Activated CD8-positive, alpha-beta memory T cell treated with anti-CD3 and anti-CD28 coated beads for 4 hours (primary cell): Measurements from ENCODE around the gene F8A2.
"Not testable (repeated sequence)": the region's sequence is repeated elsewhere in the genome, so short reads cannot be mapped to it uniquely, and the experiment has no call there.

ENCODE experiments used
- DNase-seq, 2 donors: peaks; one replicate each; pipeline ENCODE4 v3.0.0-alpha.2; 2020; ENCODE audit warnings: low read depth in 2 of 2

Gene F8A2

DNA sequence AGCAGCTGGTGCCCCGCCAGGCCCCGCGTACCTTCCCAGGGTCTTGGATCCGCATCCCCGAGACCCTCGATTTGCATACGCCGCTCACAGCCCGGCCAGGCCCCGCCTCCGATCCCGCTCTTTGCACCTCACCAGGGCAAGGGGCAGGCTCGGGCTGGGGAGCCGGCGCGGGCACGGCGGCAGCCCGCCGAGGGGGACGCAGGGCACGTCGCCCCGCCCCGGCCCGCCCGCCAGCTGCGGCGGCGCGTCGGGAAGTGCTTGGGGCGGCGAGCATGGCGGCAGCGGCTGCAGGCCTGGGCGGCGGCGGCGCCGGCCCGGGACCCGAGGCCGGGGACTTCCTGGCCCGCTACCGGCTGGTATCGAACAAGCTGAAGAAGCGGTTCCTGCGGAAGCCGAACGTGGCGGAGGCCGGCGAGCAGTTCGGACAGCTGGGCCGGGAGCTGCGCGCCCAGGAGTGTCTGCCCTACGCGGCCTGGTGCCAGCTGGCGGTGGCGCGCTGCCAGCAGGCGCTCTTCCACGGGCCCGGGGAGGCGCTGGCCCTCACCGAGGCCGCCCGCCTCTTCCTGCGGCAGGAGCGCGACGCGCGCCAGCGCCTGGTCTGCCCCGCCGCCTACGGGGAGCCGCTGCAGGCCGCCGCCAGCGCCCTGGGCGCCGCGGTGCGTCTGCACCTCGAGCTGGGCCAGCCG, at the start of gene F8A2:
Gene F8A2 (plus strand): TSS at position 253 of the 686 bp plus-strand sequence. CDS start 20 bp downstream, at position 273.
- not testable (repeated sequence) for DNase-seq

DNA sequence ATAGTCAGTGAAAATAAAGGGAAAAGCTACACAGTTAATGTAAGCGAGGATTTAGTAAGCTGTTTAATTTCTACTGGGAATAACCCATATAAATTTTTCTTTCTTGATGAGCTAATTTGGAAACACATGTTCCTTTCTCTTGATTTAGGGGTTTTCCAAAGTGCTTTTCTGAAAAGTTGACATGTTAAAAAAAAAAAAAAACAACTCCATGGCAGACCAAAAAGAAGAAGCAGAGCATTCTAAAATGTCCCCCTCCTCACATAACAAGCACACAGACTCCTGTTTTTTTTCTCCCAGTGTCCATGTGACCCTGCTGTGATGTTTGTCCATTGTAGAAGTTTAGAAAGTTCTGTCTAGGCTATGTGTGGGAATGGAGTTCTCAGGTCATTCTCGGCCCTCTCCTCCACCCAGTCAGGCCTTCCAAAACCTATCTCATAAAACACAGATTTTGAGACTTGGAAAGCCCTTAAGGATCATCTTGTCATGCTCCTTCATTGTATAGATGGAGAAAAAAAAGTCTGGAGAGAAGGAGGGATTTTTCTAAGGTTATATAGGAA, 48.3 kb upstream of the F8A2 start:
- no peak for DNase-seq

DNA sequence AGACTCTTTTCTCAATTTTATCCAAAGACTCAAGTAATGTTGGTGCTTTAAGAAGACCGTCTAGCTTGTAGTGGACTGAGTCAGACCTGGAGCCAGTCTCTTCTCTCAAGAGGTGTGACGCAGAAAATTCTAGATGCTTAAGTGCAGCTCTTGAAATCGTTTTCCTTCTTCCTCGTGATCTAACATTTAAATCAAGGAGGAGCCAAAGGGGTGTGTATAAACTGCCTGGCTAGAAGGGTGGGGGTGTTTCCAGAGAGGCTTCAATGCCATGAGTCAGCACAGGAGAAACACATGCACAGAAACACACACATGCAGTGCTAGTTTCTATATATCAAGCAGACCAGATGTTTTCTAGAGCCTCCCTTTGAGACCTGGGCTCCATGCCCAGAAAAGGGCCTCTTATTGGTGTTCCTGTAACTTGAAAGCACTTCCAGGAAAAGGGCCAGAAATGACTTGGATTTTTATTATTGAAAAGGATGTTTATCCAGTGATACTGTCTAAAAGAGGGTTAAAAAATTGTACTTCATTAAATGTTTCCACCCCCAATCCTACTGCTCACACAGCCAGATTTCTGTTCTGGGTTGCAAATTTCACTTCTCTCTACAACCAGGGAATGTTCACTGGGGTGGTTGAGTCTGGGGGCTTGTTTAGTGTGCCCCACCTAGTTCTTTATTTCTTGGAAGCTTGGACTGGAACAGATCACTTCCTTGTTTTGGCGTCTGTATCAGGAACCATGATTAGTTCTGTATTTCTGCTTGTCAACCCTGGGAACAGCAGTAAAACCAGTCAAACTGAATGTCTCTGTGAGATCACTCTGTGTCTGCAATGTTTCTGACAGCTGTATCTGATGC, 47.2 kb upstream of the F8A2 start, which contains the start of gene CLIC2:
Gene CLIC2 (minus strand): TSS at position 129 of the 851 bp plus-strand sequence. CDS start 187 bp downstream, outside the sequence.
- DNase-seq: no peak

DNA sequence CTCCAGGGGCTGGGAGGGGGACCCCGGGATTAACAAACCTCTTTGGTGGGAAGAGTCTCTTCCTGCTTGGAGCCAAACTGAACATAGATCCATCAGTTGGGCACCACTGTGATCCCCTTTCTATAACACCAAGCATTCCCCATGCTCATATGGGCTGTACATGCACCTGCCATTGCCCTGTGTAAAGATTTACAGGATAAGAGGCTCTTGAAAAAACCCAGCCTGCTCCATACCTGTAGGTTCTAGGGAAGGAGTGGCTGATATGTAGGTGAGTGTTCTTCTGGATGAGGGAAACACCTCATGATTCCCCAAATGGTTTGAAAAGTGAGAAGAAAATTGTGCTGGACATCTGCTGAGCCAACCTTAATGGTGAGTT, 46.6 kb upstream of the F8A2 start:
- not testable (repeated sequence) for DNase-seq

DNA sequence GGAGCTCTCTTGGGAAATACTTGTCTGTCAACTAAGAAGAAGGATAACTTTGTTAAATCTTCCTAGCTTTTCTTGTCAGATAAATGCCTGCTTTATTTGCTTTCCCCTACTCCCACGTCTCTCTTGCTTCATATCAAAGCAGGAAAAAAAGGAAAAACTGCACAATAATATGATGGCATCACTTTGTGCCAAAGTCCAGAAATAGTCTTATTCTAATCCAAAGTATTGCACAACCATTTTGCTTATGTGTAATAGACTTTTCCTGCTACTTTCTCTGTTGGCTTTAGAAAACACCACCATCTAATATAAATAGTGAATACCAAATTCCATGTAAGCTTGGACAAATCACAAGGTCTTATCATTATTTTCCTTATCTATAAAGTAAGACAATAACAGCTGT, 36.2 kb upstream of the F8A2 start:
- not testable (repeated sequence) for DNase-seq

DNA sequence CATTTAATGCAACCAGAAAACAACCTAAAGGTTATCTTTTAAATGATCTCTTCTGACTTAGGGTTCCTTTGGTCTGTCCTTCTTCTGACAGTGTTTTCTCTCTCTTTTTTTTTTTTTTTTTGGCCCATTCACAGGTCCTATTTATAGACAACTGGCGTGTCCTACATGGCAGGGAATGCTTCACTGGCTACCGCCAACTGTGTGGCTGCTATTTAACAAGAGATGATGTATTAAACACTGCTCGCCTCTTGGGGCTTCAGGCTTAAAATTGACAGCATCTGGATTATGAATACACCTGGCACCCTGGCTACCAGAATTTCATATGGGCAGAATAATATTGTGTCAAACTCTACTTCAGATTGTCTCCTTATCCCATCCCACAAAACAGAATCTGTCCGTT, 32.4 kb upstream of the F8A2 start:
- DNase-seq: not testable (repeated sequence)

DNA sequence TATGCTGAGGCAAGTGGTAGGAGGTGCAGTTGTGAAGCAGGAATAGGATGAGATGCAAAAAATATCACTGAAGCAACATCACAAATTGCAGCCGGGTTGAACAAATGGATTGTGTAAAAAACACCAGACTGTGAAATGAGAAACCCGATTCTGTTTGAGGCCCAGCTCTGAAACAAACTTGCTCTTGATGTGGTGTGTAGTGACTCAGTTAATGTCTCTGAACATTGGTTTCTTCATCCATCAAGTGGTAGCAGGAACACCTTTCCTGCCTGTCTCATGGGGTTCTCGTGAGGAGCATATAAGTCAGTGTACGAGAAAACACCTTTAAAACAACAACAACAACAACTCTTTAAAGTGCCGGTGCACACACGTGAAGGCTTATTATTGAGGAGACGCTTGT, 18.2 kb upstream of the F8A2 start:
- not testable (repeated sequence) for DNase-seq

DNA sequence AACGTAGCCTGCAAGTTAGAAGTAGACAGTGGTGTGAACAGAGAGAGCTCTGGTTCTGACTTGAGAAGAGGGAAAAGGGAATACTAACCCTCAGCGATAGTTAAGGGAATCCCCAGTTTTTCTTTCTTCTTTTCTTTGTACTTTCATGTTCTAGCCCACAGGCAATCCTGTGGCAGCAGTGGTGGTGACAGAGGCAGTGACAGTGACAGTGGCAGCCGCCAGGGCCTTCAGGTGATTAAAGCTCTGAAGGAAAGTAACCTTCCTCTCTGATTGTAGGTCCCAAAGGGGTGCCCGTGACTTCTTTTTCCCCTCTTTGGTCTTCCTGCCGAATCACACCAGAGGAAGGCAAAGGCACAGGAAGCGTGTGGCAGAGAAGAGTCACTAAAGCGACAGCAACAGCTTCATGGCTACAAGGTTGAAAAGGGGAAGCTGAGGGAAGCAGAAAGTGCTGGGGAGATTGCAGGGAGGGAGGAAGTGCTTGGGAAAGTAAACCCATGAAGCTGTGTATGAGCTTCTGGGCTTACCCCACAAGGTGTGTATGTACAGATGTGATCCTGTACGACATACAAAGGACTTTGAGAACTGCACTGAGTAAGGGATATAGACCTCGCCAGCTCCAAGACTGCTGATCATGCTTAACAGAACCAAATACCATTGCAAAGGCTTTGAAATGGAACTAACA, 8.0 kb upstream of the F8A2 start:
- not testable (repeated sequence) for DNase-seq

DNA sequence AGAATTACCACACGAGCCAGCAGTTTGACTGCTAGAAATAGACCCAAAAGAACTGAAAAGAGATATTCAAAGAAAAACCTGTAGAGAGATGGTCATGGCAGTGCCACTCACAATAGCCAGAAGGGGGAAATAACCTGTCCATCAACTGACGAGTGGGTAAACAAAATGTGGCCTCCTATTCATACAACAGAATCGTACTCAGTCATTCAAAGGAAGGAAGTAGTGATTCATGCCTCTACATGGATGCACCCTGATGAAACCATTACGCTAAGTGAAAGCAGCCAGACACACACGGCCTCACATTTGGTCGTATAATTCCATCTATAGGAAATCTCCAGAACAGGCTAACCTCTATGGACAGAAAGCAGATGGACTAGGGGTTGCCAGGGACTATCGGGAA, 2.1 kb upstream of the F8A2 start:
- DNase-seq: not testable (repeated sequence)

DNA sequence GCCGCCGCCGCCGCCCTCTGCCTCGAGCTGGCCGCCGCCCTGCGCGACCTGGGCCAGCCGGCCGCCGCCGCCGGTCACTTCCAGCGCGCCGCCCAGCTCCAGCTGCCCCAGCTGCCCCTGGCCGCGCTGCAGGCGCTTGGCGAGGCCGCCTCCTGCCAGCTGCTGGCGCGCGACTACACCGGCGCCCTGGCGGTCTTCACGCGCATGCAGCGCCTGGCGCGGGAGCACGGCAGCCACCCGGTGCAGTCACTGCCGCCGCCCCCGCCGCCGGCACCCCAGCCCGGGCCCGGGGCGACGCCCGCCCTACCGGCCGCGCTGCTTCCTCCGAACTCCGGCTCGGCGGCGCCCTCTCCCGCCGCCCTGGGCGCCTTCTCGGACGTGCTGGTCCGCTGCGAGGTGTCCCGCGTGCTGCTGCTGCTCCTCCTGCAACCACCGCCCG, 653 bp downstream of the F8A2 start:
- DNase-seq: not testable (repeated sequence)

DNA sequence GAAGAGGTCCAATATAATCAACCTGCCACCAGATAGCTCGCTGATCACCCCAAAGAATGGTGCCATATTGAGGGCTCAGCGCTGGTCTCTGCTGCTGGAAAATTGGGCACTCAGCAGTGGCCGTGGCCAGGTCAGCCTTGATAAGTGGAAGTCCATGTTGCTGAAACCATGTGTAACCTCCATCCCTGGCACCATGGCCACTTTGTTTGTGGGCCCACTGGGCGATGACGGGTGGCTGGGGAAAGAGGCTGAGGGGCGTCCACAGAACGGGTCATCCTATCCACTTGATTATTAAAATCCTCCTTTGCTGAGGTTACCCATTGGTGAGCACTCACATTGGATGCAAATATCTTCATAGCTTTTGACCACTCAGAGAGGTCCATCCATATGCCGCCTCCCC, 7.7 kb downstream of the F8A2 start:
- DNase-seq: no peak

DNA sequence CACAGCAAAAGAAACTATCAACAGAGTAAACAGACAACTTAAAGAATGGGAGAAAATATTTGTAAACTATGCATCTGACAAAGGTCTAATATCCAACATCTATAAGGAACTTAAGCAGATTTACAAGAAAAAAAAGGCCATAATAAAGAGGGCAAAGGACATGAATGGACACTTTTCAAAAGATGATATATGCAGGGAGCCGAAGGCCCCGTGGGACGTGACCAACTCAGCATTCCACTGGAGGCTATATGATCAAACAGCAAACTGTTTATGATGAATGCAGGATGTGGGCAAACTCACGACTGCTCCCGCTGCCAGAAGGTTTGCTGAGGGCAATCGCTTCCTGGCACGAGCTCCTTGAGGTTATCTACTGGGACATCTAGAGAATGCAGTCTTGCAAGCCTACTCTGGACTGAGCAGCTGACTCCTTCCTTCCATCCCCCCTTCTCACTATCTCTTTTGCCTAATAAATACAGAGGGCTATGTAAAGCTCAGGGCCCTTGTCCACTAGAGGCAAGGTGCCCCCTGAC, 12.9 kb downstream of the F8A2 start:
- DNase-seq: not testable (repeated sequence)

DNA sequence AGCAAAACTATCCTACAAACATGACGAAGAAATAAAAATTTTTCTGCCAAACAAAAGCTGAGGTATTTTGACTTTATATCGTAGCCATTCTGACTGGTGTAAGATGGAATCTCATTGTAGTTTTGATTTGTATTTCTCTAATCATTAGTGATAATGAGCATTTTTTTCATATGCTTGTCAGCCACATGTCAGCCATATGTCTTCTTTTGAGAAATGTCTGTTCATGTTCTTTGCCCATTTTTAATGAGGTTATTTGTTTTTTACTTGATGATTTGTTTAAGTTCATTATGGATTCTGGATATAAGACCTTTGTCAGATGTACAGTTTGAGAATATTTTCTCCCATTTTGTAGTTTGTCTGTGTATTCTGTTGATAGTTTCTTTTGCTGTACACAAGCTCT, 24.5 kb downstream of the F8A2 start:
- no peak for DNase-seq

DNA sequence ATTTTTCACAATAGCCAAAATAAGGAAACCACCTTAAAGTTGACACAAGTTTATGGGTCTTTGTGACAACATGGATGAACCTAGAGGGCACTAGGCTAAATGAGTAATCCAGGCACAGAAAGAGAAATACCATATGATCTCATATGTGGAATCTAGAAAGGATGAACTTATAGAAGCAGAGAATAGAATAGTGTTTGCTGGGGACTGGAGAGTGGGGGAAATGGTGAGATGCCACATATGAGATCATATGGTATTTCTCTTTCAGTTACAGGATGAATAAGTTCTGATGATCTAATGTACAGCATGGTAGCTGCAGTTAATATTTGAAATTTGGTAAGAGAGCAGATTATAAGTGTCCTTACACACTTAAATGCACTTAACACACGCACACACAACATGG, 35.9 kb downstream of the F8A2 start:
- DNase-seq: no peak
